Dermis microvascular lymphatic vessel endothelial cell (primary cell): ENCODE results near the gene PCDHGB5. TPM values are rescaled to one million over a fixed set of nuclear protein-coding genes. Genes with fewer than 3 reads are reported as not detected.
"Not testable (repeated sequence)": the region's sequence is repeated elsewhere in the genome, so short reads cannot be mapped to it uniquely, and the experiment has no call there.

Experiments used
- DNase-seq, 2 donors: peaks; one replicate each; pipeline versions ENCODE4 v3.0.0 to v3.0.0-alpha.2; 2010; ENCODE audit warnings: low read depth in 2 of 2
- total RNA-seq: library from RNA; depleted of rRNA; stranded (reverse); fragments of >200 nt; gene quantifications from 2 replicates; pipeline ENCODE4 v1.2.1, GENCODE V29; 2014

Gene PCDHGB5
- total RNA-seq, 1 donor from 2014 or later, result 6.4 TPM

- DNase-seq, result no peak
Measured at GRCh38 chr5:141409598-141410306, 12.0 kb downstream of the PCDHGB5 start.

- no peak for DNase-seq
Measured at GRCh38 chr5:141411575-141411974, 13.8 kb downstream of the PCDHGB5 start.

GRCh38 chr5:141412854-141413539 lies 15.2 kb downstream of the PCDHGB5 start, which contains the start of gene PCDHGA10:
Gene PCDHGA10 (plus strand): TSS chr5:141412987. CDS start chr5:141413176, 189 bp downstream.
- peak; percentile 57 to 72 for DNase-seq

DNA sequence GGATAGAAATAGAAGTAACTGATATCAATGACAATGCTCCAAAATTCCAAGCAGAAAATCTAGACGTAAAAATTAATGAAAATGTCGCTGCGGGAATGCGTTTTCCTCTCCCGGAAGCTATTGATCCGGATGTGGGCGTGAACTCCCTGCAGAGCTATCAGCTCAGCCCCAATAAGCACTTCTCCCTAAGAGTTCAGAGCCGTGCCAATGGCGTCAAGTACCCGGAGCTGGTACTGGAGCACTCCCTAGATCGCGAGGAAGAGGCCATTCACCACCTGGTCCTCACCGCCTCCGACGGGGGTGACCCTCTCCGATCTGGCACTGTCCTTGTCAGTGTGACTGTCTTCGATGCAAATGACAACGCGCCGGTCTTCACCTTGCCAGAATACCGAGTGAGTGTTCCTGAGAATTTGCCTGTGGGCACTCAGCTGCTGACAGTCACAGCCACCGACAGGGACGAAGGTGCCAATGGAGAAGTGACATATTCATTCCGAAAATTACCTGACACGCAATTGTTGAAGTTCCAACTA lies 15.9 kb downstream of the PCDHGB5 start:
- DNase-seq, result no peak

- not testable (repeated sequence) for DNase-seq
Measured at GRCh38 chr5:141414548-141415274, 17.0 kb downstream of the PCDHGB5 start.

GRCh38 chr5:141415275-141415618 lies 17.5 kb downstream of the PCDHGB5 start:
- DNase-seq, result not testable (repeated sequence)

- DNase-seq, result peak; percentile 65 to 82
Measured at GRCh38 chr5:141417494-141418172, 19.9 kb downstream of the PCDHGB5 start, which contains the start of gene PCDHGB7. Gene PCDHGB7 (plus strand): TSS chr5:141417677. CDS start chr5:141417860, 183 bp downstream.

GRCh38 chr5:141419074-141419880 lies 21.5 kb downstream of the PCDHGB5 start:
- DNase-seq, result no peak

- DNase-seq, result peak; percentile 30 to 76
Measured at GRCh38 chr5:141420855-141421488, 23.2 kb downstream of the PCDHGB5 start, which contains the start of gene PCDHGA11. Gene PCDHGA11 (plus strand): TSS chr5:141421051. CDS start chr5:141421228, 177 bp downstream.

DNA sequence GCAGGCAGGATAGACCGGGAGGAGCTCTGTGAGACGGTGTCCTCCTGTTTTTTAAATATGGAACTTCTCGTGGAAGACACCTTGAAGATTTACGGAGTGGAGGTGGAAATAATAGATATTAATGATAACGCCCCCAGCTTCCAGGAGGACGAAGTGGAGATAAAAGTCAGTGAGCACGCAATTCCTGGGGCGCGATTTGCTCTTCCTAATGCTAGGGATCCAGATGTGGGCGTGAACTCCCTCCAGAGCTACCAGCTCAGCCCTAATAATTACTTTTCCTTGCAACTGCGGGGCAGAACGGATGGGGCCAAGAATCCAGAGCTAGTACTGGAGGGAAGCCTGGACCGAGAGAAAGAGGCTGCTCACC lies 23.7 kb downstream of the PCDHGB5 start:
- DNase-seq, result no peak

DNA sequence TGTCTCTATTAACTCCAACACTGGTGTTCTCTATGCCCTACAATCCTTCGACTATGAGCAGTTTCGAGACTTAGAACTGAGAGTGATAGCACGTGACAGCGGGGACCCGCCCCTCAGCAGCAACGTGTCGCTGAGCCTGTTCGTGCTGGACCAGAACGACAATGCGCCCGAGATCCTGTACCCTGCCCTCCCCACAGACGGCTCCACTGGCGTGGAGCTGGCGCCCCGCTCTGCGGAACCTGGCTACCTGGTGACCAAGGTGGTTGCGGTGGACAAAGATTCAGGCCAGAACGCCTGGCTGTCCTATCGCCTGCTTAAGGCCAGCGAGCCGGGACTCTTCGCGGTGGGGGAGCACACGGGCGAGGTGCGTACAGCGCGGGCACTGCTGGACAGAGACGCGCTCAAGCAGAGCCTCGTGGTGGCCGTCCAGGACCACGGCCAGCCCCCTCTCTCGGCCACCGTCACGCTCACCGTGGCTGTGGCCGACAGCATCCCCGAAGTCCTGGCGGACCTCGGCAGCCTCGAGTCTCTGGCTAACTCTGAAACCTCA lies 25.1 kb downstream of the PCDHGB5 start:
- no peak for DNase-seq

GRCh38 chr5:141427783-141428426 lies 30.2 kb downstream of the PCDHGB5 start:
- no peak for DNase-seq

- DNase-seq, result peak; percentile 65 to 89
Measured at GRCh38 chr5:141430332-141431113, 32.8 kb downstream of the PCDHGB5 start, which contains the start of gene PCDHGA12. Gene PCDHGA12 (plus strand): TSS chr5:141430507. CDS start chr5:141430760, 253 bp downstream.

- peak in 1 of 2 donors; percentile 28 for DNase-seq
Measured at GRCh38 chr5:141431286-141431685, 33.5 kb downstream of the PCDHGB5 start.

GRCh38 chr5:141432308-141432707 lies 34.6 kb downstream of the PCDHGB5 start:
- not testable (repeated sequence) for DNase-seq

GRCh38 chr5:141432726-141433125 lies 35.0 kb downstream of the PCDHGB5 start:
- DNase-seq, result not testable (repeated sequence)

DNA sequence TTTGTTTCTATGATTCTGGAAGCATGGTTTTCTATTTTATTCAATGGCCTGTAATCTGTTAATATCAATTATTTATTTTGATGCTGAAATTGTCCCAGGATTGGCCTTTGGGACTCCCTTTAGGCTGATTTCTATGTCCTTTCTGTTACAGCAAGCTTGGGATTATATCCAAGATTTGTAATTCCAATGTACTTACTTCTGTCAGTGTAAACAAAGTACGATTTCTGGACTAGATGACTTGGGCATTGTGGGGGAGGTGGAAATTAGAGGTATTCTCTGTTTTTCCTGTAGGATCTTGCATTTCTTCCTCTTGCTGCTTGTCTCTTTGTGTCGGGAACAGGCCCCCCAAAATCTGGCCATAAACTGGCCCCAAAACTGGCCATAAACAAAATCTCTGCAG lies 36.3 kb downstream of the PCDHGB5 start:
- DNase-seq, result no peak

DNA sequence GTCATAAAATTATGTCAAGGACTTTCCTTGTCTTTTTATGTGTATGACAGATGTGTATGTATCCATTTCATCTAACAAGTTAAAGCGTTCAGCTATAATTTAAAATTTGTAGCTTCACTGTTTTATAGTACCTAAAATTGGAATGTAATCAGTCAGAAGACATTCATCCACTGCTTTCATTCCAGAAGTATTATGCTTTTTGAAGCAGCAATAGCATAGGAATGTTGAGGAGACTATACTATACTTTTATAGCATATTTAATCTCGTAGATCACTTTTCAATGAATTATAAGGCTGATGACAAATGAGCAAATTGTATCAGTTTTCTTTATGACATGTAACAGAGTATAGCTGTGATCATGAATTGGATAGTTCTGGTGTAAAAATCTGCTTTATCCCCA lies 39.5 kb downstream of the PCDHGB5 start:
- no peak for DNase-seq
